Right renal pelvis (tissue), 4 donors: ENCODE data around the gene TSC22D1. TPM values are rescaled to one million over a fixed set of nuclear protein-coding genes. Genes with fewer than 3 reads are reported as not detected.
A peak's percentile ranks its signal among the peaks of the same experiment; 100 is the strongest.
"Not testable (repeated sequence)": the region's sequence is repeated elsewhere in the genome, so short reads cannot be mapped to it uniquely, and the experiment has no call there.

Experiments used
- DNase-seq, 4 donors: peaks; one replicate each; pipeline ENCODE4 v3.0.0-alpha.2; 2013; ENCODE audit warnings: low read depth in 4 of 4, low spot score in 3 of 4, missing footprints in 1 of 4
- polyA plus RNA-seq, 4 donors: library from polyadenylated mRNA; unstranded; fragments of 120-200 nt; gene quantifications; one replicate each; pipeline ENCODE4 v1.2.1, GENCODE V29; 2013; ENCODE audit not compliant: insufficient read length in 4 of 4

TSC22D1 gene
- 100 to 1,000 TPM; 253 to 271 (median 260) TPM for polyA plus RNA-seq

DNA sequence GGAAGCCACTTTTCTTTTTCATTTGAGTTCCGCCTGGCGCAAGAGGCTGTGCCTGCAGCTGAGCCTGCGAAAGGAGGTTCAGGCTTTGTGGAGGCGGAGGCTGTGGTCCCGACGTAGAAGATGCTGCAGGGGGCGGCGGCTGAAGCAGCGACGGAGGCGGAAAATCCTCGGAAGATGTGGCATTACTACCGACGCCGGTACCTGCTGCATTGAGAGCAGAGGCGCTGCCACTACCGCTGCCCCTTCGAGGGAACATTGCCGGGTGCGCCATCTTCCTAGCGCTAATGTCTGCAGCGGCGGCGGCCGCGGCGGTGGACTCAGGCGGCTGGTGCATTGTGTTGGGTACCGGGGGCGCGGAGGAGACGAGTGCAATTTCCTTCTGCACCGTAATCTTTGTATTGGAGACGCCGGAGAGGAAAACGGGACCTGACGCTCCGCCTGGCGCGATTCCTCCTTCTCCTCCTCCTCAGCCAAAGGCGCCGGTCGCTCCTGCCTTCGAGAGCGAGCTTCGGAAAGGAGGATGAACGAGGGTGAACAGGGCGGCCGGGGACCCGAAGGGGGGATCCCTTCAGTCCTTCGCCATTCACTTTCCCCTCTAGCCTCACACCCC lies at the start of gene TSC22D1:
TSC22D1 (minus strand) TSS at position 590 of the 610 bp plus-strand sequence; CDS start at position 334, 256 bp downstream.
- peak in 1 of 4 donors; percentile 43 for DNase-seq

GRCh38 chr13:44622708-44623107 lies 46.6 kb upstream of the TSC22D1 start:
- DNase-seq: no peak

- DNase-seq: no peak
Measured at GRCh38 chr13:44622261-44622660, 46.1 kb upstream of the TSC22D1 start.

DNA sequence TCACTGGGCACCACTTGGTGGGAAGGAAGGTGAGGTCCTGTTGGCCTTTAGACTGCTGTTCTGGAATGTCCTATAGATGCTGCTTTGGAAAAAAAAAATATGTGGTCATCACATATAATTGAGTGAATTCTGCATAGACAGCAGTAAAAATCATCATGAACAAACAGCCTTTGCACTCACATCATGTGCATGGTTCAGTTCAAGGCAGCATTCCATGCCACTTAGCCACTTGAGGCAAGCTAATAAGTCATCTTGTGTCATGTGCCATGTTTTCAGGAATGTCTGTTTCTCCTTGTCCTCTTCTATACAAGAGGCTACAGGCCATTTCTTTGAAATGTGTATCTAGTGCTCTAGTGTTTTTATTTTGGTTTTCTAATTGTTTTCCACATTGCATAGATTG lies 43.9 kb upstream of the TSC22D1 start:
- DNase-seq: no peak

- no peak for DNase-seq
Measured at GRCh38 chr13:44619651-44620050, 43.5 kb upstream of the TSC22D1 start.

- no peak for DNase-seq
Measured at GRCh38 chr13:44618326-44618725, 42.2 kb upstream of the TSC22D1 start.

DNA sequence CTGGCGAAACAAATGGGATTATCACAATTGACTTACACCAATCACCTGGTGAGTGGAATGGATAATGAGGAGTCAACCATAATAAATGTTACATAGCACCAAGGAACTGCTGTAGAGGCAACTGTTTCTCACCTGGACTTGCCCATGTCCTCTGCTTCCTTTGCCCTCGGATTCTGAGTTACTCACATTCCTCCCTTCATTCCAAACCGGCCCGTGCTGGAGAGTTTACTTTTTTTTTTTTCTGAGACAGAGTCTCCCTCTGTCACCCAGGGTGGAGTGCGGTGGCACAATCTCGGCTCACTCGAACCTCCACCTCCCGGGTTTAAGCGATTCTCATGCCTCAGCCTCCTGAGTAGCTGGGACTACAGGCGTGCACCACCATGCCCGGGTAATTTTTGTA lies 41.5 kb upstream of the TSC22D1 start:
- no peak for DNase-seq

DNA sequence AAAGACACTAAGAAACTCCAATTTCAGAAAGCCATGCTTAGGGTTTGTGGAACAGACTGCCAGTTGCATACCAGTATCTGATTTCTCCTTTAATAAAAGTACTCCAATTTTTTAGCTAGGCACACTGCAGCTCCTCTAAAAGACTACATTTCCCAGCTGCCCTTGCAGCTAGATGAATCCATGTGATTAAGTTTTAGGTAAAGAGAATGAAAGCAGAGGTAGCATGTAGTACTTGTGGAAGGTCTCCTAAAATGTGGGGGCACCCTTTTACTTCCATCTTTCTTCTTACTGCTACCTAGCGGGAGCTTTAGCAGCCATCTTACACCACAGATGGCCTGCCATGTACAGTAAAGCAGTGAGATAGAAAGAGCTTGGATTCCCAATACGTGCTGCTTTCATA lies 33.0 kb upstream of the TSC22D1 start:
- DNase-seq: no peak

DNA sequence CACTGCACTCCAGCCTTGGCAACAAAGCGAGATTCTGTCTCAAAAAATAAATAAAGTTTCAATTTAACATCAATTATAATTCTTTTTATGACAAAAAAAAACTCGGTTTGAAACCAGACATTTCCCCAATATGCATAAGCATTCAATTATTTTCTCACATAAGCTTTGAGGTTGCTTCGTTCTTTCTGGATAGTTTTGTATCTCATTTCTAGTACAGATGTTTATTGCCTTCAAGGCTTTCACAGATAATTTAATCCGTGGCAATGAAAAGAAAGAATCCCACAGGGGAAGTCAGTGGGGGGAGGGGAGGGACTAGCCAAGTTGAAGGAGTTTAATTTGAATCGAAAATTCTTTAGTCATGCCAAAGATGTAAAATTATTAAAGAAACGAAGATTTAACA lies 29.6 kb upstream of the TSC22D1 start:
- no peak for DNase-seq

DNA sequence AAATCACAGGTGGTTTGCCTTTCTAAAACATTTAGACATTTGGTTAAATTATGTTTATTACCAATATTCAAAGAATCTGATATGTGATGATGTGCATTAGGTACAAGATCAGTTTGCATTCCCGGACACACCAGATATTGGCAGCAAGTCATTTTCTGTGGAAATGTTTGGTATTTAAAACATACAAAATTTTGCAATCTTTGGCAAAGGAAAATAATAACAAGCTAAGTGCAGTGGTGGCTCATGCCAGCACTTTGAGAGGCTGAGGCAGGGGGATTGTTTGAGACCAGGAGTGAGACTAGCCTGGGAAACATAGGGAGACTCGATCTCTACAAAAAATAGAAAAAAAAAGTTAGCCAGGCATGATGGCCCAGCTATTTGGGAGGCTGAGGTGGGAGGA lies 29.1 kb upstream of the TSC22D1 start:
- DNase-seq: no peak

- DNase-seq: no peak
Measured at GRCh38 chr13:44601586-44601985, 25.5 kb upstream of the TSC22D1 start.

DNA sequence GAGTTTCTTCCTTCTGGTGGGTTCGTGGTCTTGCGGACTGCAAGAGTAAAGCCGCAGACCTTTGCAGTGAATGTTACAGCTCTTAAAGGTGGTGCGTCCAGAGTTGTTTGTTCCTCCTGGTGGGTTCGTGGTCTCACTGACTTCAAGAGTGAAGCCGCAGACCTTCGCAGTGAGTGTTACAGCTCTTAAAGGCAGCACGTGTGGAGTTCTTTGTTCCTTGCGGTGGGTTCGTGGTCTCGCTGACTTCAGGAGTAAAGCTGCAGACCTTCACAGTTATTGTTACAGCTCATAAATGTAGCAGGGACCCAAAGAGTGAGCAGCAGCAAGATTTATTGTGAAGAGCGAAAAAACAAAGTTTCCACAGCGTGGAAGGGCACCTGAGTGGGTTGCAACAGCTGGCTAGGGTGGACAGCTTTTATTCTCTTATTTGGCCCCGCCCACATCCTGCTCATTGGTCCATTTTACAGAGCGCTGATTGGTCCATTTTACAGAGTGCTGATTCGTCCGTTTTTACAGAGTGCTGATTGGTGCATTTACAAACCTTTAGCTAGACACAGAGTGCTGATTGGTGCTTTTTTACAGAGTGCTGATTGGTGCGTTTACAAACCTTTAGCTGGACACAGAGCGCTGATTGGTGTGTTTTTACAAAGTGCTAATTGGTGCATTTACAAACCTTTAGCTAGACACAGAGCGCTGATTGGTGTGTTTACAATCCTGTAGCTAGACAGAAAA lies 17.9 kb upstream of the TSC22D1 start:
- not testable (repeated sequence) for DNase-seq

DNA sequence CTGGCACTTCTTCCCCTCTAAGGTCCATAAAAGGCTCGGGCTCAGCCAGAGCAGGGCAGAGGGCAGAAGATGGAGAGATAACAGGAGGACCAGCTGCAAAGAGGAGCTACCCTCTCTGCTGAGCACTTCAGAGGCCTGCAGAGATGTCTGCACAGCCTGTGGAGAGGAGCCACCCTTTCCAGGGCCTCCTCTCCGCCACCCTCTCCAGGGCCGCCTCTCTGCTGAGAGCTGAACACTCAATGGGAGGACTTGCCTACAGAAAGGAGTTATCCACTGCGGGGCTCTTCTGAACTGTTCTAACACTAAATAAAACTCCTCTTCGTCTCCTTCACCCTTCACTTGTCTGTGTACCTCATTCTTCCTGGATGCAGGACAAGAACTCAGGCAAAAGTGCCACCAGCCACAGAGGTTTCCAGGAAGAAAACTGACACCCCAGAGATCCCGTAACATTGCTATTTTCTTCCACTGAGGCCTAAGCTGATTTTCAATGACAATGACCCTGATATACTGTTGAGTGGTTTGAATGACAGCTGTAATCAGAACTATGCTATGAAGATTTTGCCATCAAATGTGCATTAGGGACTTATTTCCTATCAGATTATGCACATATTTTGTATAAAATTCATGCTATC lies 16.2 kb upstream of the TSC22D1 start:
- no peak for DNase-seq

DNA sequence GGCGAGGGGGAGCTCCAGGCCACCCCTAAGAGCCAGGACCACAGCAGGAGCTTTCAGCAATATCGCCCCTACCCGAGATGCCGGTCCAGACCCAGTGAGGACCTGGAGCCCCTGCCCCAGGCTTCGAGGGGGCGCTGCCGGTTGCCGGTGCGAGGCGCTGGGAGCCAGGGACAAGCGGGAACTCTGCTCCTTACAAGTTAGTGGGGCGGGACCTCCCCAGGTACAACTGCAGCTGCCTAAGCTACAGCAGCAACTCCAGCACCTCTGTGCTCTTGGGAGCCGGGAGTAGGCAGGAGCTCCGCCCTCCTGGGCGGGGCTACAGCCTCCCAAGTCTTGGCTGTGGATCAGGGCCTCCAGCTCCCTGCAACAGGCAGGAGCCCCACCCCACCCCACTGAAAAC lies 15.2 kb upstream of the TSC22D1 start:
- no peak for DNase-seq

DNA sequence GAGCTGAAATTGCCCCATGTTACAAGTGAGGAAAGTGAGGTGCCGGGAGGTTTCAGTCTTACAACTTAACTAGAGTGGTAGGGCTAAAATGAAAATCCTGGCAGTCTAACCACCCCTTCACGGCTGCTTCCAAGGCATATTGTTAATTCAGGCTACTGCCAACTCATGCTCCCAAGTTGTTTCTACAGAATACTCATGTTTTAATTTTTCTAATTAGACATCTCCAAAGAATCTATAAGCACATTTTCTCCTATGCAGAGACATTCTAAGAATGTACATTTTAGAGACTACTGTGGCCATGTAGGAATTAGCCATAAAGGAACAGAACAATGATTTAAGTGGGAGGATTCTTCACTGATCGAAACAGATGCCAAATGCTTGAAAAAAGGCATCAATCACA lies 7.0 kb upstream of the TSC22D1 start:
- no peak for DNase-seq

- DNase-seq: no peak
Measured at GRCh38 chr13:44578067-44578400, 1.9 kb upstream of the TSC22D1 start.

- DNase-seq: peak; percentile 92 to 98 (median 92)
Measured at GRCh38 chr13:44577236-44578066, 1.3 kb upstream of the TSC22D1 start.

- no peak for DNase-seq
Measured at GRCh38 chr13:44576351-44577235, 463 bp upstream of the TSC22D1 start.

DNA sequence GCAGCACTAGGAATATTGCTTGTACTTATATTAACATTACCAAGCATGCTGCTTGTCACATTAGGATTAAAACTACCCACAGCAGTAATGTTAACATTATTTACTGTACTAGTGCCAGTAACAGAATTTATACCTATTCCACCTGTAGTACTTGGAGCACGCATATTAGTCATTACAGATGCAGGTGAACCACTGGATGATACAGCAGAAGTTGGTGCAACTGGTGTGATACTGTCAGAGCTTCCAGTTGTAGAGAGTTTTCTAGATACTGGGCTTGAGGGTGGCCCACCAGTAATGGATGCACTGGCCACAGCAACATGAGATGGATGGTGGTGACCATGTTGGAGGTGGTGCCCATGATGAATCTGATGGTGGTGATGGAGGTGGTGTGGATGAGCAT lies 1.1 kb downstream of the TSC22D1 start:
- no peak for DNase-seq

- no peak for DNase-seq
Measured at GRCh38 chr13:44574466-44574855, 1.7 kb downstream of the TSC22D1 start.
